IMR-90 (cell line): ENCODE measurements around the gene SLC6A13. TPM values are rescaled to one million over a fixed set of nuclear protein-coding genes. Genes with fewer than 3 reads are reported as not detected.
A peak's percentile ranks its signal among the peaks of the same experiment; 100 is the strongest.

ENCODE experiments used
- ATAC-seq: fragments of 200-7000 bp; cut with Tn5 transposase; 2 replicates; pipeline ENCODE4 v1.9.1; 2020; ENCODE audit warnings: low read depth, mild to moderate bottlenecking, moderate library complexity
- BruUV-seq: library from RNA; stranded (reverse); fragments of 400-500 nt; replicated peaks from 2 replicates; lab custom pipeline; 2021; lab: Mats Ljungman, UMichigan
- CTCF ChIA-PET: fragments of 300-600 bp; formaldehyde crosslinking; extraction: SDS; loops from one replicate; lab custom pipeline; 2021; ENCODE audit warnings: antibody characterized with exemption; lab: Yijun Ruan, JAX
- POLR2A ChIA-PET: fragments of 300-600 bp; sonication (Branson Sonifier 250); formaldehyde crosslinking; loops from one replicate; lab custom pipeline; 2022; ENCODE audit warnings: antibody characterized with exemption; ENCODE audit not compliant: unreplicated experiment; lab: Charles Lee
- DNase-seq: peaks from one replicate; pipeline ENCODE4 v3.0.0; 2013
- H2AFZ ChIP-seq: replicated peaks from 2 replicates; pipeline ENCODE3; 2013; ENCODE audit warnings: low read length, mild to moderate bottlenecking; ENCODE audit not compliant: poor library complexity
- H2AK5ac ChIP-seq: 2 replicates; pipeline ENCODE4 v1.6.1; 2013; ENCODE audit warnings: low read depth, low read length, inconsistent platforms
- H2AK9ac ChIP-seq: replicated peaks from 2 replicates; pipeline ENCODE3; 2013; ENCODE audit warnings: mild to moderate bottlenecking, low read depth, low read length, moderate library complexity; ENCODE audit not compliant: poor library complexity
- H2BK120ac ChIP-seq: 2 replicates; pipeline ENCODE4 v1.6.1; 2013; ENCODE audit warnings: low read depth, low read length, inconsistent platforms
- H2BK15ac ChIP-seq: 3 replicates; pipeline ENCODE4 v1.6.1; 2013; ENCODE audit warnings: low read depth, low read length, inconsistent platforms
- H2BK20ac ChIP-seq: 2 replicates; pipeline ENCODE4 v1.6.1; 2013; ENCODE audit warnings: low read depth, mild to moderate bottlenecking, inconsistent platforms, low read length, moderate library complexity
- H2BK5ac ChIP-seq: 2 replicates; pipeline ENCODE4 v1.6.1; 2013; ENCODE audit warnings: mild to moderate bottlenecking, low read depth, low read length, inconsistent platforms; ENCODE audit not compliant: poor library complexity, severe bottlenecking
- H3K14ac ChIP-seq: replicated peaks from 2 replicates; pipeline ENCODE4 v1.6.1; 2013; ENCODE audit warnings: low read depth, low read length, inconsistent platforms
- H3K18ac ChIP-seq: 2 replicates; pipeline ENCODE4 v1.6.1; 2013; ENCODE audit warnings: low read depth, low read length, control low read depth
- H3K23ac ChIP-seq: 2 replicates; pipeline ENCODE4 v1.6.1; 2013; ENCODE audit warnings: low read depth, low read length, inconsistent platforms
- H3K27ac ChIP-seq: 2 replicates; pipeline ENCODE4 v1.5.1; 2013; ENCODE audit warnings: mild to moderate bottlenecking, control low read depth, low read length; ENCODE audit not compliant: insufficient read depth
- H3K27me3 ChIP-seq: 2 replicates; pipeline ENCODE4 v1.6.1; 2013; ENCODE audit warnings: low read length; ENCODE audit not compliant: control insufficient read depth, insufficient read depth
- H3K36me3 ChIP-seq: 2 replicates; pipeline ENCODE4 v1.6.1; 2013; ENCODE audit warnings: low read length, mixed read lengths; ENCODE audit not compliant: control insufficient read depth, insufficient read depth
- H3K4ac ChIP-seq: 2 replicates; pipeline ENCODE4 v1.6.1; 2013; ENCODE audit warnings: low read depth, low read length, inconsistent platforms
- H3K4me1 ChIP-seq: 2 replicates; pipeline ENCODE4 v1.6.1; 2013; ENCODE audit warnings: low read length, mixed read lengths; ENCODE audit not compliant: control insufficient read depth, insufficient read depth
- H3K4me2 ChIP-seq: 2 replicates; pipeline ENCODE4 v1.6.1; 2013; ENCODE audit warnings: low read depth, mild to moderate bottlenecking, control low read depth, low read length, moderate library complexity
- H3K4me3 ChIP-seq: 2 replicates; pipeline ENCODE4 v1.5.1; 2013; ENCODE audit warnings: low read depth, mild to moderate bottlenecking, control low read depth, low read length, moderate library complexity; ENCODE audit not compliant: insufficient read depth
- H3K56ac ChIP-seq: 2 replicates; pipeline ENCODE4 v1.6.1; 2013; ENCODE audit warnings: low read length, inconsistent platforms; ENCODE audit not compliant: insufficient read depth; ENCODE audit errors: extremely low read depth
- H3K79me1 ChIP-seq, 2 experiments: 2 replicates each; pipeline ENCODE4 v1.6.1; 2013; ENCODE audit warnings: low read length in 2 of 2, inconsistent platforms in 1 of 2, low read depth in 1 of 2
- H3K9ac ChIP-seq: 2 replicates; pipeline ENCODE4 v1.6.1; 2013; ENCODE audit warnings: low read depth, low read length, control low read depth
- H3K9me1 ChIP-seq: 2 replicates; pipeline ENCODE4 v1.6.1; 2013; ENCODE audit warnings: low read length, inconsistent platforms; ENCODE audit not compliant: insufficient read depth
- H3K9me3 ChIP-seq: 2 replicates; pipeline ENCODE4 v1.6.1; 2013; ENCODE audit warnings: low read length; ENCODE audit not compliant: control insufficient read depth, insufficient read depth
- H4K20me1 ChIP-seq: 2 replicates; pipeline ENCODE4 v1.6.1; 2013; ENCODE audit warnings: low read length, inconsistent platforms; ENCODE audit not compliant: insufficient read depth
- H4K5ac ChIP-seq: 2 replicates; pipeline ENCODE4 v1.6.1; 2013; ENCODE audit warnings: mild to moderate bottlenecking, low read depth, low read length, control low read depth
- H4K8ac ChIP-seq, 2 experiments: 2 replicates each; pipeline ENCODE4 v1.6.1; 2013; ENCODE audit warnings: low read depth in 2 of 2, low read length in 2 of 2, control low read depth in 1 of 2, inconsistent platforms in 1 of 2
- H4K91ac ChIP-seq: 2 replicates; pipeline ENCODE4 v1.6.1; 2013; ENCODE audit warnings: low read depth, low read length, inconsistent platforms; ENCODE audit not compliant: insufficient read depth
- BHLHE40 ChIP-seq: fragments of 150-350 bp; IDR thresholded peaks from 2 replicates; pipeline ENCODE4 v1.6.1; 2016; ENCODE audit warnings: mild to moderate bottlenecking, low read depth, low read length
- CEBPB ChIP-seq: IDR thresholded peaks from 2 replicates; pipeline ENCODE4 v1.6.1; 2012; ENCODE audit warnings: low read depth, low read length, improper control_type of control experiment
- CHD1 ChIP-seq: IDR thresholded peaks from 2 replicates; pipeline ENCODE4 v1.6.1; 2012; ENCODE audit warnings: low read depth, low read length, improper control_type of control experiment
- CTCF ChIP-seq: conservative IDR thresholded peaks from 2 replicates; pipeline ENCODE4 v1.5.1; 2012; ENCODE audit warnings: mild to moderate bottlenecking, low read depth, low read length, improper control_type of control experiment
- ELK1 ChIP-seq: fragments of 150-350 bp; IDR thresholded peaks from 2 replicates; pipeline ENCODE4 v1.6.1; 2016; ENCODE audit warnings: low read depth, mild to moderate bottlenecking, low read length, moderate library complexity, borderline replicate concordance
- FOS ChIP-seq: fragments of 150-350 bp; IDR thresholded peaks from 2 replicates; pipeline ENCODE4 v1.6.1; 2016; ENCODE audit warnings: low read depth, low read length
- MAFK ChIP-seq: IDR thresholded peaks from 2 replicates; pipeline ENCODE4 v1.6.1; 2012; ENCODE audit warnings: low read depth, low read length, improper control_type of control experiment
- MAZ ChIP-seq: IDR thresholded peaks from 2 replicates; pipeline ENCODE4 v1.6.1; 2012; ENCODE audit warnings: low read depth, mild to moderate bottlenecking, low read length, improper control_type of control experiment, moderate library complexity, borderline replicate concordance
- MXI1 ChIP-seq: IDR thresholded peaks from 2 replicates; pipeline ENCODE4 v1.6.1; 2012; ENCODE audit warnings: low read depth, mild to moderate bottlenecking, low read length, moderate library complexity, borderline replicate concordance
- NFE2L2 ChIP-seq: fragments of 150-350 bp; IDR thresholded peaks from 2 replicates; pipeline ENCODE4 v1.6.1; 2016; ENCODE audit warnings: low read depth, mild to moderate bottlenecking, low read length
- POLR2A ChIP-seq: IDR thresholded peaks from 2 replicates; pipeline ENCODE4 v1.6.1; 2012; ENCODE audit warnings: mild to moderate bottlenecking, low read depth, low read length
- RAD21 ChIP-seq: IDR thresholded peaks from 2 replicates; pipeline ENCODE4 v1.6.1; 2012; ENCODE audit warnings: low read length, improper control_type of control experiment
- SMC3 ChIP-seq: fragments of 150-350 bp; IDR thresholded peaks from 2 replicates; pipeline ENCODE4 v1.6.1; 2016; ENCODE audit warnings: low read depth, mild to moderate bottlenecking, antibody characterized with exemption, low read length, moderate library complexity
- WGBS, 2 experiments: methylation state at CpG; one replicate each; pipeline versions ENCODE4 v1.1.5 to v1.1.7; 2013; ENCODE audit warnings: missing lambda C conversion rate in 2 of 2; ENCODE audit not compliant: insufficient read length in 1 of 2; ENCODE audit errors: extremely low coverage in 2 of 2; 5-methylcytosine and 5-hydroxymethylcytosine counted together
- dilution Hi-C: fragments of 300-500 bp; cut with HindIII; formaldehyde crosslinking; loops from one replicate; pipeline ENCODE4 v1.14.3; 2018; ENCODE audit warnings: low sequenced_read_pairs; ENCODE audit not compliant: unreplicated experiment
- in situ Hi-C: fragments of 300-500 bp; cut with MboI; formaldehyde crosslinking; loops from 3 replicates; pipeline ENCODE4 v1.14.3; 2019; ENCODE audit warnings: low sequenced_read_pairs, inconsistent platforms, mixed read lengths
- intact Hi-C: fragments of 100-400 bp; cut with micrococcal nuclease; formaldehyde crosslinking; loops from 2 replicates; pipeline ENCODE4 v1.10.0; 2022
- polyA plus RNA-seq, 3 experiments: library from polyadenylated mRNA; depleted of rRNA; stranded (reverse); fragments of >200 nt; gene quantifications; 2 replicates each; pipeline ENCODE4 v1.2.3, GENCODE V29; 2012; ENCODE audit warnings: low replicate concordance in 1 of 3
- total RNA-seq: library from RNA; depleted of rRNA; stranded (reverse); fragments of >200 nt; gene quantifications from 2 replicates; pipeline ENCODE4 v1.2.3, GENCODE V29; 2012

Gene SLC6A13
- total and polyA plus RNA-seq, 2 of the 4 experiments (the other 2 are of a cell fraction) = under 0.01 to 0.10 TPM

- Histone ChIP-seq H3K4me2 (no peak overlapping the region), H2AK9ac (peak overlapping the region; percentile 13), H3K9me3 (0 out of 2 replicates have a peak, but pooled peaks cover 2% of the 10 kb centered on the region), H3K4ac (no peak overlapping the region), H3K9ac (no peak overlapping the region), H3K56ac (no peak overlapping the region), H3K27ac (no peak overlapping the region), H3K18ac (no peak overlapping the region), H3K36me3 (no peaks in the 10 kb centered on the region), H2BK20ac (no peak overlapping the region), H4K5ac (no peak overlapping the region), H2BK15ac (no peak overlapping the region), H4K91ac (no peak overlapping the region), H3K4me1 (no peaks in the 10 kb centered on the region), H3K27me3 (peaks cover 80% of the 10 kb centered on the region), H2BK120ac (no peak overlapping the region), H3K79me1 (no peaks in the 10 kb centered on the region), H4K8ac (no peak overlapping the region), H3K9me1 (no peaks in the 10 kb centered on the region), H2AFZ (no peak overlapping the region), H3K4me3 (no peak overlapping the region), H2AK5ac (no peak overlapping the region), H3K14ac (no peak overlapping the region), H2BK5ac (no peak overlapping the region), H3K23ac (no peak overlapping the region), H4K20me1 (no peaks in the 10 kb centered on the region)
- intact Hi-C loops = no loop called here
- dilution Hi-C loops = no loop called here
- ATAC-seq (no peak), DNase-seq (no peak)
- in situ Hi-C loops = no loop called here
- no TSS peak for BruUV-seq
- TF ChIP-seq SMC3 (no peak), ELK1 (no peak), RAD21 (no peak), MXI1 (no peak), MAZ (no peak), CTCF (no peak), CHD1 (no peak), CEBPB (no peak), NFE2L2 (no peak), MAFK (no peak), BHLHE40 (no peak), FOS (no peak), POLR2A (no peak)
- CTCF ChIA-PET = no interaction called here
- no CpG with 5 or more reads among the region's 3 CpGs for WGBS, 2 experiments
- POLR2A ChIA-PET = no interaction called here
These were observed 33.8 kb downstream of the SLC6A13 start for GRCh38 chr12:228846-229200.
